ENCODE results near the gene MMD. TPM values are rescaled to one million over a fixed set of nuclear protein-coding genes. Genes with fewer than 3 reads are reported as not detected.
"Not testable (repeated sequence)": the region's sequence is repeated elsewhere in the genome, so short reads cannot be mapped to it uniquely, and the experiment has no call there.

Gene MMD
- total RNA-seq, 2 experiments from 2014 or later = 29.6 to 30.8 TPM

GRCh38 chr17:55410722-55411462 lies 10.7 kb downstream of the MMD start:
- Mint-ChIP-seq H3K27ac (no peak overlapping the region), H3K9me3 (no peaks in the 10 kb centered on the region), H3K27me3 (no peaks in the 10 kb centered on the region), H3K4me3 (no peak overlapping the region), H3K36me3 (ENCODE audit: low read depth) (peaks cover 79% of the 10 kb centered on the region), H3K4me1 (peaks cover 15% of the 10 kb centered on the region)
- DNase-seq = no peak
- POLR2A ChIA-PET = interaction anchor here (3.1 kb wide), 1 partner anchor 10 kb away, joined by 15 read pairs; the partner anchor contains the start of gene MMD
- CTCF ChIA-PET = interaction anchor here (0.6 to 0.8 kb wide), 2 partner anchors 28 to 103 kb away, joined by 3 read pairs; no protein-coding TSS in a partner anchor

- ChIA-PET CTCF (no interaction called here), POLR2A (interaction anchor here (3.1 kb wide), 1 partner anchor 12 kb away, joined by 15 read pairs; the partner anchor contains the start of gene MMD)
- H3K27ac Mint-ChIP-seq = no peak overlapping the region
- H3K9me3 Mint-ChIP-seq = no peaks in the 10 kb centered on the region
- H3K36me3 Mint-ChIP-seq (ENCODE audit: low read depth) = peaks cover 81% of the 10 kb centered on the region
- no peak for DNase-seq
- H3K4me1 Mint-ChIP-seq = peaks cover 7% of the 10 kb centered on the region
- no peak overlapping the region for H3K4me3 Mint-ChIP-seq
- H3K27me3 Mint-ChIP-seq = no peaks in the 10 kb centered on the region
These were observed 12.4 kb downstream of the MMD start for GRCh38 chr17:55409030-55409800.

DNA sequence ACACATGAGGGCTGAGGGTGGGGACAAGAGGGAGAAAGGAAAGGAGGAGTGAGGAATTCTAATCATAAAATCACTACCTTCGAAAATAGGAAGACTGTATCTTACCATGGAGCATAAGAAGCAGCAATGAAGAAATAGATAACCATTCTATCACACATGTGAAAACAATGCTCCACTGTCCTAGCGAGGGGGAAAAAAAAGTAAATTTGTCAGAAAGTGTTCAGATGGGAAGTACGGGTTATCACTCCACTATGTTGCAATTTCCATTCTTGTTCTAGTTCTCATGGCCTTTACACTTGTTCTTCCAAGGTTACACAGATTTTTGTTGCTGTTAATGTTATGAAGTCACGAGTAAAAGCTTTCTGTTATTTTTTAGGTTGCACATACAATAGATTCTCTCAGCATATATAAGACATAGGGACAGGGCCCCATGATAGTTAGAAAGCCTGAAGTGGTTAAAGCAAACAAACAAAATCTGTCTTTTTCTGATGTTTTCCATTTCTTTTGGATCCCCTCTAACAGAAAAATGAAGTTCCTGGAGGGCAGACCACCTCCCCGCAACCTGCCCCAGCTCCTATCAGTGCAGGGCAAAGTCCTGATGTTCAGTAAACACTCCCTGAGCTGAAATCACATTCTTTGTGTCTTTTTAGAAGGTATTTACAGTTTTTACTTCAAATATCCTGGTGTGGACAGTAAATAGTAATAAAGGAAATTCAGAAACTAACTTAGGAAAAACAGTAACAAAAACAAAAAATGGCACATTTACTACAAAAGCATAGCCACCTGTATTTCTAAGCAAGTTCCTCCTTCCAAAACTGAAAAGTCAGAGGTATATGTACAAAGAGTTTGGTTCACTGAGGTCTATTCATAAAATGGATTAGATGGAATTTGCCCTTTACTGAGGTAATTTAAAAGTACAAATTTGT lies 13.7 kb downstream of the MMD start:
- Mint-ChIP-seq H3K27ac (no peak overlapping the region), H3K27me3 (no peaks in the 10 kb centered on the region), H3K4me1 (no peaks in the 10 kb centered on the region), H3K4me3 (no peak overlapping the region), H3K36me3 (ENCODE audit: low read depth) (peaks cover 78% of the 10 kb centered on the region), H3K9me3 (no peaks in the 10 kb centered on the region)
- POLR2A ChIA-PET = interaction anchor here (3.1 kb wide), 1 partner anchor 13 kb away, joined by 15 read pairs; the partner anchor contains the start of gene MMD
- DNase-seq = no peak
- CTCF ChIA-PET = interaction anchor here (2.4 kb wide), 1 partner anchor 8 kb away, joined by 5 read pairs; no protein-coding TSS in a partner anchor

- Mint-ChIP-seq H3K4me1 (no peaks in the 10 kb centered on the region), H3K27ac (no peak overlapping the region), H3K36me3 (ENCODE audit: low read depth) (peaks cover 72% of the 10 kb centered on the region), H3K4me3 (no peak overlapping the region), H3K27me3 (no peaks in the 10 kb centered on the region), H3K9me3 (no peaks in the 10 kb centered on the region)
- CTCF ChIA-PET = interaction anchor here (2.4 kb wide), 1 partner anchor 10 kb away, joined by 5 read pairs; no protein-coding TSS in a partner anchor
- POLR2A ChIA-PET = interaction anchor here (1.9 kb wide), 1 partner anchor 16 kb away, joined by 7 read pairs; the partner anchor contains the start of gene MMD
- DNase-seq = no peak
These were observed 16.0 kb downstream of the MMD start for GRCh38 chr17:55405600-55405999.

DNA sequence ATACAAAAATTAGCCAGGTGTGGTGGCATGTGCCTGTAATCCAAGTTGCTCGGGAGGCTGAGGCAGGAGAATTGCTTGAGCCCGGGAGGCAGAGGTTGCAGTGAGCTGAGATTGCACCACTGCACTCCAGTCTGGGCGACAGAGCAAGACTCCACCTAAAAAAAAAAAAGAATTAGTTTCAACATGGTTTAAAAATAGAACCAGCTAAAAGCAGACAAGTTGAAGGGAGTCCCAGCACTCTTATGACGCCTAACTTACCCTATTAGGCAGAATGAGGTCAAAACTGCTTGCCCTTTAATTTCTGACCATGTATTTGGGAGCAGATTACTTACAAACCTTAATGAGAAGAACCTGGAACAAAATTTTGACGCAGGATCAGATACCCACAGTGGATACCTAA lies 17.4 kb downstream of the MMD start:
- DNase-seq, H3K9me3 Mint-ChIP-seq, H3K27ac Mint-ChIP-seq, H3K27me3 Mint-ChIP-seq, CTCF ChIA-PET, H3K4me1 Mint-ChIP-seq, H3K4me3 Mint-ChIP-seq, POLR2A ChIA-PET: not testable (repeated sequence)
- H3K36me3 Mint-ChIP-seq (ENCODE audit: low read depth) = peaks cover 69% of the 10 kb centered on the region

DNA sequence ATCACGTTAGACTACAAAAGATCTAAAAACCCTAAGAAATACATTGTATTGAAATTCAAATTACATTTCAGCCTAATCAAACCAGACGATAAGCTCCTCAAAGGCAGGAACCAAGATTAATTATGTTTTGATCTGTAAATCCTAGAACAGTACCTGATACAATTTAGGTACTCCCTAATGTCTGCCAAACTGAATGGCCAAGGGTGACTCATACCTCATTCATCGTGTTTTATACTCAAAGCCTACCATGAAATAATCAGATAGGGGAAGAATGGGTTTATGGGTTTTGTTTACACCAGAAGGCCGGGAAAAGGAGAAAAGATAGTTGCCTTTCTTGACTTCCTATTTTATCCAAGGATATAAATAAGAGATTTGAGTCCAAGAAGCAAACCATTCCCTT lies 19.3 kb downstream of the MMD start:
- H3K36me3 Mint-ChIP-seq (ENCODE audit: low read depth) = peaks cover 71% of the 10 kb centered on the region

GRCh38 chr17:55398689-55399088 lies 22.9 kb downstream of the MMD start:
- POLR2A ChIA-PET = interaction anchor here (1.1 kb wide), 1 partner anchor 22 kb away, joined by 5 read pairs; the partner anchor contains the start of gene MMD
- CTCF ChIA-PET = interaction anchor here (1.0 to 1.7 kb wide), 3 partner anchors 9 to 116 kb away, joined by 3 to 5 read pairs (median 4); no protein-coding TSS in a partner anchor

More for the DNA sequence above, 19.3 kb downstream of the MMD start:
- Mint-ChIP-seq H3K4me3 (no peak overlapping the region), H3K27ac (no peak overlapping the region), H3K9me3 (no peaks in the 10 kb centered on the region), H3K4me1 (no peaks in the 10 kb centered on the region), H3K27me3 (no peaks in the 10 kb centered on the region)
- ChIA-PET CTCF (no interaction called here), POLR2A (no interaction called here)
- DNase-seq = no peak

GRCh38 chr17:55395803-55396505 lies 25.7 kb downstream of the MMD start:
- Mint-ChIP-seq H3K27ac (no peak overlapping the region), H3K9me3 (no peaks in the 10 kb centered on the region), H3K36me3 (ENCODE audit: low read depth) (peaks cover 62% of the 10 kb centered on the region), H3K4me1 (no peaks in the 10 kb centered on the region), H3K4me3 (no peak overlapping the region), H3K27me3 (no peaks in the 10 kb centered on the region)
- ChIA-PET POLR2A (no interaction called here), CTCF (interaction anchor here (0.8 to 1.0 kb wide), 2 partner anchors 41 to 42 kb away, joined by 3 read pairs; no protein-coding TSS in a partner anchor)
- no peak for DNase-seq

More at GRCh38 chr17:55398689-55399088, 22.9 kb downstream of the MMD start:
- H3K27ac Mint-ChIP-seq = no peak overlapping the region
- H3K9me3 Mint-ChIP-seq = no peaks in the 10 kb centered on the region
- H3K27me3 Mint-ChIP-seq = no peaks in the 10 kb centered on the region
- no peak for DNase-seq
- H3K36me3 Mint-ChIP-seq (ENCODE audit: low read depth) = peaks cover 61% of the 10 kb centered on the region
- no peaks in the 10 kb centered on the region for H3K4me1 Mint-ChIP-seq
- H3K4me3 Mint-ChIP-seq = no peak overlapping the region

DNA sequence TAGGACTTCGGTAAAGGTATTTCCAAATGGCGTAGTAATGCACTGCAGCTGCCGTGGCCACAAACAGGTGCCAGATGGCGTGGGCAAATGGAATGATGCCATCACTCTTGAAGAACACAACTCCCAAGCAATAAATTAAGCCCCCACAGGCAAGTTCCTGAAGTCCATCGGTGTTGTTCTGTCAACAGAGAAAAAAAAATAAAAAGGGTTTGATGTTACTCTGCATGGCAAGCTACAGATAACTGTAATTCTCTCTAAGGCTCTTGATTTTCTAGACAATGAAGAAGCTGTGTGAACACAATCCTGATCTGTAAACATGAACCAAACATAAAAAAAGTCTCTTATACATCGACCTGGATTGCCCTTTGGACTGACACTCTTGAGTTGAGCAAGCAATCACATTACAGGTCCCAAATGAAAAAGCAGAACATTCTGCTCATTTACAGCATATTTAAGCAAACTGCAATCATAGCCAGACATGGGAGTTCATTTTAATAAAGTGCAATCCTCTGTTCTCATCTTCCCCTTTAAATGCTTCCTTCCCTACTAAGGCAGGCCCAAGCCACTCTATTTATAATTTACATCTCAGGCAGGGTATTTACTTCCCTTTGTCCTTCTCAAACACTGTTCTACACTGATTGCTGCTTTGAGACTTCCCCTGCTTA lies 27.1 kb downstream of the MMD start:
- no peak overlapping the region for H3K4me3 Mint-ChIP-seq
- peaks cover 51% of the 10 kb centered on the region for H3K36me3 Mint-ChIP-seq (ENCODE audit: low read depth)
- H3K9me3 Mint-ChIP-seq = no peaks in the 10 kb centered on the region
- no peaks in the 10 kb centered on the region for H3K4me1 Mint-ChIP-seq
- H3K27me3 Mint-ChIP-seq = no peaks in the 10 kb centered on the region
- CTCF ChIA-PET = no interaction called here
- POLR2A ChIA-PET = no interaction called here
- H3K27ac Mint-ChIP-seq = no peak overlapping the region
- DNase-seq = no peak

GRCh38 chr17:55391764-55392467 lies 29.7 kb downstream of the MMD start:
- Mint-ChIP-seq H3K4me1 (no peaks in the 10 kb centered on the region), H3K4me3 (no peak overlapping the region), H3K9me3 (no peaks in the 10 kb centered on the region), H3K27ac (no peak overlapping the region), H3K27me3 (no peaks in the 10 kb centered on the region), H3K36me3 (ENCODE audit: low read depth) (peaks cover 31% of the 10 kb centered on the region)
- ChIA-PET CTCF (interaction anchor here (1.3 kb wide), 1 partner anchor 88 kb away, joined by 3 read pairs; no protein-coding TSS in a partner anchor), POLR2A (interaction anchor here (1.0 to 1.5 kb wide), 2 partner anchors 9 to 30 kb away, joined by 3 to 4 read pairs; partner anchors contain the start of gene MMD)
- no peak for DNase-seq

DNA sequence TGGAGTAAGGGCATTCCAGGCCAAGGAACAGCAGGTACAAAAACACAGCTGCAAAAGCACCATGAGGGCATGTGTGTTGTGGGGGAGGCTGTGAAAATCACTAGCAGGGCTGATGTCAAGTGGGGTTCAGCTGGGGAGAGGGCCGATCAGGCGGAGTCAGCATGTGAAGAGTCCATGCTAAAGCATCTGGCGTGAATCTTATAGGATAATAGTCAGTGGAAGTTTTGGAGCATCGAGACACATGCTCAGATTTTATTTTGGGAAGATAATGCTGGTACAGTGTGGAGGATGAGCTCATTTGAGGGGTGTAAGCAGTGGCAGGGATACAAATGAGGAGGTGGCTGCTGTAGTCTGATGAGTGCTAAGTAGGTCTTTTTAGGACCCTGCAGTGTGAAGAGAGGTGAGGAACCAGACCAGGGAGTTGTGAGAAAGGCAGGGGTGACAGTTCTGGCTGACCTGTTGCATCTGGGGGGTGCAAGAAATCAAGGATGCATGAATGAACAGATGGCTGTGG lies 30.3 kb downstream of the MMD start:
- Mint-ChIP-seq H3K27ac (no peak overlapping the region), H3K9me3 (no peaks in the 10 kb centered on the region), H3K27me3 (no peaks in the 10 kb centered on the region), H3K36me3 (ENCODE audit: low read depth) (peaks cover 31% of the 10 kb centered on the region), H3K4me3 (no peak overlapping the region), H3K4me1 (no peaks in the 10 kb centered on the region)
- ChIA-PET POLR2A (interaction anchor here (1.0 to 1.5 kb wide), 2 partner anchors 9 to 30 kb away, joined by 3 to 4 read pairs; partner anchors contain the start of gene MMD), CTCF (interaction anchor here (1.3 to 1.7 kb wide), 2 partner anchors 34 to 88 kb away, joined by 3 read pairs; no protein-coding TSS in a partner anchor)
- no peak for DNase-seq

Measured in activated CD4-positive, alpha-beta memory T cell treated with anti-CD3 and anti-CD28 coated beads, Interleukin-2, amount 10 ng/mL, durations not matched to agents 7 days and 5 days (primary cell).